SK-N-SH treated with all-trans-retinoic acid at 6 μM for 48 hours (cell line): Measurements from ENCODE around the gene NT5C3A.

ENCODE experiments used
- ATAC-seq: fragments of 200-7000 bp; cut with Tn5 transposase; 3 replicates; pipeline ENCODE4 v1.9.1; 2020; ENCODE audit warnings: mild to moderate bottlenecking, moderate library complexity
- ARNTL ChIP-seq: fragments of 450-650 bp; formaldehyde crosslinking; IDR thresholded peaks from 2 replicates; pipeline ENCODE4 v1.5.0; 2020; ENCODE audit warnings: low read depth, mild to moderate bottlenecking, moderate library complexity, borderline replicate concordance
- BACH2 ChIP-seq: fragments of 250-450 bp; sonication (Bioruptor Pico); IDR thresholded peaks from 2 replicates; pipeline ENCODE4 v1.9.0; 2021; ENCODE audit warnings: mild to moderate bottlenecking, borderline replicate concordance
- CSDC2 ChIP-seq: fragments of 250-450 bp; sonication (Bioruptor Pico); IDR thresholded peaks from 2 replicates; pipeline ENCODE4 v1.5.0; 2020; ENCODE audit warnings: mild to moderate bottlenecking, moderate library complexity
- ESRRG ChIP-seq: fragments of 250-450 bp; sonication (Bioruptor Pico); IDR thresholded peaks from 2 replicates; pipeline ENCODE4 v1.6.1; 2021; ENCODE audit warnings: mild to moderate bottlenecking
- GLIS3 ChIP-seq: fragments of 250-450 bp; sonication (Bioruptor Pico); IDR thresholded peaks from 2 replicates; pipeline ENCODE4 v1.5.0; 2020; ENCODE audit warnings: mild to moderate bottlenecking, moderate library complexity
- ISL1 ChIP-seq: fragments of 250-450 bp; sonication (Bioruptor Pico); IDR thresholded peaks from 2 replicates; pipeline ENCODE4 v2.1.2; 2022; ENCODE audit warnings: mild to moderate bottlenecking, moderate library complexity
- OSR1 ChIP-seq: fragments of 250-450 bp; sonication (Bioruptor Pico); IDR thresholded peaks from 2 replicates; pipeline ENCODE4 v1.8.0; 2022; ENCODE audit warnings: moderate library complexity, mild to moderate bottlenecking, inconsistent platforms
- PPARA ChIP-seq: fragments of 250-450 bp; sonication (Bioruptor Pico); IDR thresholded peaks from 2 replicates; pipeline ENCODE4 v1.5.0; 2020; ENCODE audit warnings: mild to moderate bottlenecking, borderline replicate concordance
- RARB ChIP-seq: fragments of 250-450 bp; sonication (Bioruptor Pico); IDR thresholded peaks from 2 replicates; pipeline ENCODE4 v1.8.0; 2021; ENCODE audit warnings: mild to moderate bottlenecking, moderate library complexity
- SNAI2 ChIP-seq: fragments of 250-450 bp; sonication (Bioruptor Pico); IDR thresholded peaks from 2 replicates; pipeline ENCODE4 v1.5.0; 2020; ENCODE audit warnings: mild to moderate bottlenecking, moderate library complexity
- TCF4 ChIP-seq: fragments of 250-450 bp; sonication (Bioruptor Pico); IDR thresholded peaks from 2 replicates; pipeline ENCODE4 v1.8.0; 2021; ENCODE audit warnings: mild to moderate bottlenecking, moderate library complexity, borderline replicate concordance
- TOX ChIP-seq: fragments of 250-450 bp; sonication (Bioruptor Pico); IDR thresholded peaks from 2 replicates; pipeline ENCODE4 v1.8.0; 2021; ENCODE audit warnings: mild to moderate bottlenecking, moderate library complexity, borderline replicate concordance
- ZFP3 ChIP-seq: fragments of 250-450 bp; sonication (Bioruptor Pico); IDR thresholded peaks from 2 replicates; pipeline ENCODE4 v1.5.0; 2020; ENCODE audit warnings: mild to moderate bottlenecking, moderate library complexity
- ZFP30 ChIP-seq: fragments of 450-650 bp; formaldehyde crosslinking; IDR thresholded peaks from 2 replicates; pipeline ENCODE4 v1.5.0; 2022; ENCODE audit warnings: mild to moderate bottlenecking, moderate library complexity
- ZNF565 ChIP-seq: fragments of 450-650 bp; formaldehyde crosslinking; conservative IDR thresholded peaks from 2 replicates; pipeline ENCODE4 v1.5.0; 2020; ENCODE audit warnings: low read depth, mild to moderate bottlenecking, moderate library complexity
- ZNF70 ChIP-seq: fragments of 450-650 bp; formaldehyde crosslinking; IDR thresholded peaks from 2 replicates; pipeline ENCODE4 v1.5.0; 2020; ENCODE audit warnings: mild to moderate bottlenecking, moderate library complexity
- TF ChIP-seq, protein P1 (sequence below): fragments of 250-450 bp; sonication (Bioruptor Pico); IDR thresholded peaks from 2 replicates; pipeline ENCODE4 v1.8.0; 2020; ENCODE audit warnings: mild to moderate bottlenecking, moderate library complexity, borderline replicate concordance
- TF ChIP-seq, protein P2 (sequence below): fragments of 250-450 bp; sonication (Bioruptor Pico); IDR thresholded peaks from 2 replicates; pipeline ENCODE4 v1.8.0; 2021; ENCODE audit warnings: low read depth, mild to moderate bottlenecking, moderate library complexity, borderline replicate concordance
- TF ChIP-seq, protein P3 (sequence below): fragments of 250-450 bp; sonication (Bioruptor Pico); IDR thresholded peaks from 2 replicates; pipeline ENCODE4 v1.5.1; 2020; ENCODE audit warnings: low read depth, mild to moderate bottlenecking, moderate library complexity

Gene NT5C3A

DNA sequence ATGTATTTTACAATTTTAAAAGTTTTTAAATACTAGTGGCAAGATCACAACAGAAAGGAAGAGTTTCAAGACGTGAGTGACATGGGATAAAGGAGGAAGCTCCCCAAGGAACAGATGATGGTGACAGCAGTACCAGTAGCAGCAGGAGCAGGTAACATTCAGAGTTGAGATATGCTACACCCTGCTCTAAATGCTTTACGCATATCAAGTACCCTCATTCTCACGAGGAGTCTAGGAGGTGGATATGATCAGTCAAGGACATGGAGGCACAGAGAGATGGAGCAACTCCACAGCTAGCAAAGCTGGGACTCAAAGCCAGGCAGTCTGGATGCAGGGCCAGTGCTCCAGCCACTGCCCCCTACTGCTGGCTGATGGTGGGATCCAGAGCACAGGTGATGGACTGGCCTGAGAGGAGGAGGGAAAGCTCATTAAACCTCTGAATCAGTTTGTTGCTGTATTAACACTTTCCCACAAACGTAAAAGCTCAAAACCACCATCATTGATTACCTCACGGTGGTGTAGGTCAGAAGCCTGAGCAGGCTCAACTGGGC, 29.1 kb upstream of the NT5C3A start:
- peak; percentile 45; the same call in 2 of the 3 replicates for ATAC-seq
- TF ChIP-seq ZFP3, result no peak
- TF ChIP-seq, protein P1, sequence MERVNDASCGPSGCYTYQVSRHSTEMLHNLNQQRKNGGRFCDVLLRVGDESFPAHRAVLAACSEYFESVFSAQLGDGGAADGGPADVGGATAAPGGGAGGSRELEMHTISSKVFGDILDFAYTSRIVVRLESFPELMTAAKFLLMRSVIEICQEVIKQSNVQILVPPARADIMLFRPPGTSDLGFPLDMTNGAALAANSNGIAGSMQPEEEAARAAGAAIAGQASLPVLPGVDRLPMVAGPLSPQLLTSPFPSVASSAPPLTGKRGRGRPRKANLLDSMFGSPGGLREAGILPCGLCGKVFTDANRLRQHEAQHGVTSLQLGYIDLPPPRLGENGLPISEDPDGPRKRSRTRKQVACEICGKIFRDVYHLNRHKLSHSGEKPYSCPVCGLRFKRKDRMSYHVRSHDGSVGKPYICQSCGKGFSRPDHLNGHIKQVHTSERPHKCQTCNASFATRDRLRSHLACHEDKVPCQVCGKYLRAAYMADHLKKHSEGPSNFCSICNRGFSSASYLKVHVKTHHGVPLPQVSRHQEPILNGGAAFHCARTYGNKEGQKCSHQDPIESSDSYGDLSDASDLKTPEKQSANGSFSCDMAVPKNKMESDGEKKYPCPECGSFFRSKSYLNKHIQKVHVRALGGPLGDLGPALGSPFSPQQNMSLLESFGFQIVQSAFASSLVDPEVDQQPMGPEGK (CRISPR knock-in tag), result no peak
- TF ChIP-seq PPARA (CRISPR knock-in tag), result no peak
- TF ChIP-seq, protein P2, sequence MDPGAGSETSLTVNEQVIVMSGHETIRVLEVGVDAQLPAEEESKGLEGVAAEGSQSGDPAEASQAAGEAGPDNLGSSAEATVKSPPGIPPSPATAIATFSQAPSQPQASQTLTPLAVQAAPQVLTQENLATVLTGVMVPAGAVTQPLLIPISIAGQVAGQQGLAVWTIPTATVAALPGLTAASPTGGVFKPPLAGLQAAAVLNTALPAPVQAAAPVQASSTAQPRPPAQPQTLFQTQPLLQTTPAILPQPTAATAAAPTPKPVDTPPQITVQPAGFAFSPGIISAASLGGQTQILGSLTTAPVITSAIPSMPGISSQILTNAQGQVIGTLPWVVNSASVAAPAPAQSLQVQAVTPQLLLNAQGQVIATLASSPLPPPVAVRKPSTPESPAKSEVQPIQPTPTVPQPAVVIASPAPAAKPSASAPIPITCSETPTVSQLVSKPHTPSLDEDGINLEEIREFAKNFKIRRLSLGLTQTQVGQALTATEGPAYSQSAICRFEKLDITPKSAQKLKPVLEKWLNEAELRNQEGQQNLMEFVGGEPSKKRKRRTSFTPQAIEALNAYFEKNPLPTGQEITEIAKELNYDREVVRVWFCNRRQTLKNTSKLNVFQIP (CRISPR knock-in tag), result no peak
- TF ChIP-seq RARB (CRISPR knock-in tag), result no peak
- no peak for TF ChIP-seq BACH2 (CRISPR knock-in tag)
- no peak for TF ChIP-seq ISL1 (CRISPR knock-in tag)
- no peak for TF ChIP-seq SNAI2
- TF ChIP-seq ZNF565, result no peak
- TF ChIP-seq, all 23 proteins: peak for 0

DNA sequence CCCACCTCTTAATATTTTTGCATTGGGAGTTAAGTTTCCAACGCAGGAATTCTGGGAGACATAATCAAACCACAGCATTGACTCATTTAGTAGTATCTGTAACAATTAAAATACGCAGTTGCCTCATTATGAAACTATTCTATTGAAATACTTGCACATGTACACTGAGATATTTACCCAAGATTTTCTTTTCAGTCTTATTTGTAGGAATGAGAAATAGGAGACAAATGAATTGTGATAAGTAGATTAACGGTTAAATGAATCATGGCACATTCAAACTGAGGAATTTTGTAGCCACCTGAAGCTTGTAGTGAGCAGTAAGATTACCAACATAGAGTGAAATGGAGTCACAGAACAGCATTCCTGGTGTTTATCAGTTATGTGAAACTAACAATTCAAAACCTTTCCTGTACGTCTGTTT, 28.5 kb upstream of the NT5C3A start:
- peak; percentile 27 for ATAC-seq
- TF ChIP-seq PPARA (CRISPR knock-in tag) (no peak), ZFP3 (no peak), TOX (CRISPR knock-in tag) (no peak), ESRRG (CRISPR knock-in tag) (no peak), ISL1 (CRISPR knock-in tag) (no peak), SNAI2 (no peak), BACH2 (CRISPR knock-in tag) (no peak), ZNF70 (CRISPR knock-in tag) (no peak)
- TF ChIP-seq, protein P2 (CRISPR knock-in tag), result no peak

DNA sequence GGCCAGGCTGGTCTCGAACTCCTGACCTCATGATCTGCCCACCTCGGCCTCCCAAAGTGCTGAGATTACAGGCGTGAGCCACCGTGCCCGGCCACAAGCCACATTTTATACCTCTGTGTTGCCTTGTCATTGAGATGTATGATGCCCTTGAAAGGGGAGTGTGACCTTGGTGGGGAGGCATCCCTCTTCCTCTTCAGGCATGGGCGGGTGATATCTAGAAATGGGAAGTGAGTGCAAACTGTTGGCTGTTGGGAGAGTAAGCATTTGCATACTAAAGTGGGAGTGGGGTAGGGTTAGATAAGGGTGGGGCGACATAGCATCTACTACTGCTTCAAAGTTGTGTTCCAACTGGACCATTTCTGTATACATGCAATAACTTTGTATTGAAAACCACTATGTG, 26.6 kb upstream of the NT5C3A start:
- no peak for ATAC-seq
- TF ChIP-seq TOX (CRISPR knock-in tag), result no peak
- no peak for TF ChIP-seq RARB (CRISPR knock-in tag)
- TF ChIP-seq CSDC2 (CRISPR knock-in tag), result no peak
- no peak for TF ChIP-seq SNAI2
- TF ChIP-seq BACH2 (CRISPR knock-in tag), result no peak
- TF ChIP-seq OSR1 (CRISPR knock-in tag), result no peak
- no peak for TF ChIP-seq ZFP3
- TF ChIP-seq, protein P1 (CRISPR knock-in tag), result no peak
- TF ChIP-seq ZNF565, result no peak
- TF ChIP-seq, protein P2 (CRISPR knock-in tag), result no peak
- TF ChIP-seq, protein P3, sequence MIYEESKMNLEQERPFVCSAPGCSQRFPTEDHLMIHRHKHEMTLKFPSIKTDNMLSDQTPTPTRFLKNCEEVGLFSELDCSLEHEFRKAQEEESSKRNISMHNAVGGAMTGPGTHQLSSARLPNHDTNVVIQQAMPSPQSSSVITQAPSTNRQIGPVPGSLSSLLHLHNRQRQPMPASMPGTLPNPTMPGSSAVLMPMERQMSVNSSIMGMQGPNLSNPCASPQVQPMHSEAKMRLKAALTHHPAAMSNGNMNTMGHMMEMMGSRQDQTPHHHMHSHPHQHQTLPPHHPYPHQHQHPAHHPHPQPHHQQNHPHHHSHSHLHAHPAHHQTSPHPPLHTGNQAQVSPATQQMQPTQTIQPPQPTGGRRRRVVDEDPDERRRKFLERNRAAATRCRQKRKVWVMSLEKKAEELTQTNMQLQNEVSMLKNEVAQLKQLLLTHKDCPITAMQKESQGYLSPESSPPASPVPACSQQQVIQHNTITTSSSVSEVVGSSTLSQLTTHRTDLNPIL (CRISPR knock-in tag), result no peak
- no peak for TF ChIP-seq TCF4 (CRISPR knock-in tag)
- no peak for TF ChIP-seq ARNTL (CRISPR knock-in tag)
- no peak for TF ChIP-seq ISL1 (CRISPR knock-in tag)
- no peak for TF ChIP-seq ZFP30 (CRISPR knock-in tag)
- TF ChIP-seq GLIS3 (CRISPR knock-in tag), result no peak
